GOT3 (cell line): Measurements from ENCODE around the gene CALML3.

Source experiments
- DNase-seq: peaks from one replicate; lab custom pipeline; 2025; ENCODE audit warnings: mixed read lengths; lab: John Stamatoyannopoulos, UW

The CALML3 gene

GRCh38 chr10:5491477-5491876 lies 33.3 kb upstream of the CALML3 start:
- no peak for DNase-seq

GRCh38 chr10:5492322-5492855 lies 32.4 kb upstream of the CALML3 start:
- DNase-seq: no peak

- no peak for DNase-seq
These were observed 31.7 kb upstream of the CALML3 start for GRCh38 chr10:5492929-5493576.

- DNase-seq: no peak
These were observed 31.1 kb upstream of the CALML3 start for GRCh38 chr10:5493691-5494090.

- no peak for DNase-seq
These were observed 30.1 kb upstream of the CALML3 start for GRCh38 chr10:5494611-5495010.

GRCh38 chr10:5496261-5497250 lies 28.2 kb upstream of the CALML3 start:
- DNase-seq: no peak

- no peak for DNase-seq
These were observed 27.5 kb upstream of the CALML3 start for GRCh38 chr10:5497289-5497688.

- no peak for DNase-seq
These were observed 26.6 kb upstream of the CALML3 start for GRCh38 chr10:5497948-5498730.

- DNase-seq: no peak
These were observed 25.8 kb upstream of the CALML3 start for GRCh38 chr10:5498791-5499492.

GRCh38 chr10:5499493-5500140 lies 25.1 kb upstream of the CALML3 start, which contains the start of gene CALML5:
CALML5 (minus strand) TSS chr10:5499570; CDS start chr10:5499438, 132 bp downstream.
- no peak for DNase-seq

GRCh38 chr10:5500162-5500670 lies 24.5 kb upstream of the CALML3 start:
- DNase-seq: no peak

- DNase-seq: no peak
These were observed 23.9 kb upstream of the CALML3 start for GRCh38 chr10:5500910-5501309.

- no peak for DNase-seq
These were observed 22.7 kb upstream of the CALML3 start for GRCh38 chr10:5502061-5502521.

GRCh38 chr10:5502571-5503476 lies 21.9 kb upstream of the CALML3 start:
- no peak for DNase-seq

- no peak for DNase-seq
These were observed 21.3 kb upstream of the CALML3 start for GRCh38 chr10:5503477-5503835.

- DNase-seq: no peak
These were observed 20.4 kb upstream of the CALML3 start for GRCh38 chr10:5504146-5505072.

GRCh38 chr10:5506246-5506645 lies 18.5 kb upstream of the CALML3 start:
- no peak for DNase-seq
